Measurements from ENCODE around the gene ITGAD.

GRCh38 chr16:31371619-31372484 is 21.3 kb upstream of the ITGAD start:
- TF ChIP-seq POLR2AphosphoS5 (IDR thresholded peaks at IDR 0.05) (no peak), EP300 (IDR thresholded peaks at IDR 0.05) (no peak), CTCF (IDR thresholded peaks at IDR 0.05) (no peak)

Measured in suprapubic skin (tissue), 4 donors.